ENCODE measurements around the gene TOR1A. TPM values are rescaled to one million over a fixed set of nuclear protein-coding genes. Genes with fewer than 3 reads are reported as not detected.

Gene TOR1A
- total and polyA plus RNA-seq, 2 experiments from 2014 or later: 73.6 to 101 TPM

GRCh38 chr9:129832982-129833381 lies 9.0 kb upstream of the TOR1A start:
- peaks cover 45% of the 10 kb centered on the region for H3K79me2 ChIP-seq (ENCODE audit: insufficient read depth)
- H3K27me3 ChIP-seq (replicated peaks; ENCODE audit: insufficient read depth): no peaks in the 10 kb centered on the region
- TF ChIP-seq EZH2phosphoT487 (IDR thresholded peaks at IDR 0.05; ENCODE audit: insufficient read depth, low read depth) (no peak), EZH2 (IDR thresholded peaks at IDR 0.05; ENCODE audit: insufficient read depth, poor library complexity, severe bottlenecking) (no peak)
- no peaks in the 10 kb centered on the region for H3K9me2 ChIP-seq (ENCODE audit: insufficient read depth)
- H3K9me3 ChIP-seq (ENCODE audit: low read depth): no peaks in the 10 kb centered on the region
- in situ Hi-C loops (cut with MboI): no loop called here
- no peak overlapping the region for H3K27ac ChIP-seq
- peak; percentile 42 for DNase-seq
- no peak overlapping the region for H2AFZ ChIP-seq
- 88 to 91% methylated on average over 1 of the region's 1 CpG for WGBS, 2 experiments (ENCODE audit: low coverage in 1 of 2, low lambda C conversion rate in 2 of 2, missing lambda C conversion rate in 2 of 2)
- no peak overlapping the region for H3K4me2 ChIP-seq (ENCODE audit: unreplicated experiment)
- peaks cover 24% of the 10 kb centered on the region; the same call in 1 of the 2 replicates for H3K36me3 ChIP-seq (ENCODE audit: low read depth)
- H3F3A ChIP-seq (ENCODE audit: insufficient read depth): peaks cover 18% of the 10 kb centered on the region; the same call in 1 of the 2 replicates
- H4K20me1 ChIP-seq (ENCODE audit: insufficient read depth): no peaks in the 10 kb centered on the region
- no peak overlapping the region for H3K9ac ChIP-seq
- H3K4me3 ChIP-seq: no peak overlapping the region
- peaks cover 22% of the 10 kb centered on the region for H3K4me1 ChIP-seq (ENCODE audit: insufficient read depth)

- H3K27me3 ChIP-seq (replicated peaks; ENCODE audit: insufficient read depth): no peaks in the 10 kb centered on the region
- H3K4me2 ChIP-seq (ENCODE audit: unreplicated experiment): no peak overlapping the region
- DNase-seq: no peak
- H3K4me3 ChIP-seq: no peak overlapping the region
- in situ Hi-C loops (cut with MboI): no loop called here
- H3K9me2 ChIP-seq (ENCODE audit: insufficient read depth): no peaks in the 10 kb centered on the region
- no peak overlapping the region for H3K9ac ChIP-seq
- H2AFZ ChIP-seq: no peak overlapping the region
- H3K9me3 ChIP-seq (ENCODE audit: low read depth): no peaks in the 10 kb centered on the region
- peaks cover 31% of the 10 kb centered on the region; the same call in 1 of the 2 replicates for H3K36me3 ChIP-seq (ENCODE audit: low read depth)
- no peak overlapping the region for H3K27ac ChIP-seq
- no peaks in the 10 kb centered on the region for H4K20me1 ChIP-seq (ENCODE audit: insufficient read depth)
- TF ChIP-seq EZH2 (IDR thresholded peaks at IDR 0.05; ENCODE audit: insufficient read depth, poor library complexity, severe bottlenecking) (no peak), EZH2phosphoT487 (IDR thresholded peaks at IDR 0.05; ENCODE audit: insufficient read depth, low read depth) (no peak)
- H3K4me1 ChIP-seq (ENCODE audit: insufficient read depth): peaks cover 9% of the 10 kb centered on the region
- WGBS, 2 experiments (ENCODE audit: low coverage in 1 of 2, low lambda C conversion rate in 2 of 2, missing lambda C conversion rate in 2 of 2): 97% methylated on average over 10 of the region's 10 CpGs
- peaks cover 12% of the 10 kb centered on the region for H3K79me2 ChIP-seq (ENCODE audit: insufficient read depth)
- H3F3A ChIP-seq (ENCODE audit: insufficient read depth): peaks cover 12% of the 10 kb centered on the region; the same call in 1 of the 2 replicates
Observed at GRCh38 chr9:129828969-129829368, 5.0 kb upstream of the TOR1A start.

- no peak overlapping the region for H2AFZ ChIP-seq
- no peaks in the 10 kb centered on the region for H3K27me3 ChIP-seq (replicated peaks; ENCODE audit: insufficient read depth)
- no peaks in the 10 kb centered on the region for H3K4me1 ChIP-seq (ENCODE audit: insufficient read depth)
- H3K27ac ChIP-seq: no peak overlapping the region
- 93 to 95% methylated on average over 9 of the region's 9 CpGs for WGBS, 2 experiments (ENCODE audit: low coverage in 1 of 2, low lambda C conversion rate in 2 of 2, missing lambda C conversion rate in 2 of 2)
- peaks cover 31% of the 10 kb centered on the region; the same call in 1 of the 2 replicates for H3K36me3 ChIP-seq (ENCODE audit: low read depth)
- no peaks in the 10 kb centered on the region for H4K20me1 ChIP-seq (ENCODE audit: insufficient read depth)
- H3K79me2 ChIP-seq (ENCODE audit: insufficient read depth): peaks cover 5% of the 10 kb centered on the region
- H3K9me3 ChIP-seq (ENCODE audit: low read depth): no peaks in the 10 kb centered on the region
- in situ Hi-C loops (cut with MboI): no loop called here
- DNase-seq: no peak
- peaks cover 10% of the 10 kb centered on the region; the same call in 1 of the 2 replicates for H3F3A ChIP-seq (ENCODE audit: insufficient read depth)
- no peak overlapping the region for H3K9ac ChIP-seq
- no peaks in the 10 kb centered on the region for H3K9me2 ChIP-seq (ENCODE audit: insufficient read depth)
- H3K4me3 ChIP-seq: no peak overlapping the region
- H3K4me2 ChIP-seq (ENCODE audit: unreplicated experiment): no peak overlapping the region
- TF ChIP-seq EZH2phosphoT487 (IDR thresholded peaks at IDR 0.05; ENCODE audit: insufficient read depth, low read depth): no peak
- TF ChIP-seq EZH2 (IDR thresholded peaks at IDR 0.05; ENCODE audit: insufficient read depth, poor library complexity, severe bottlenecking): no peak
Observed at GRCh38 chr9:129828051-129828450, 4.1 kb upstream of the TOR1A start.

GRCh38 chr9:129826759-129827158 lies 2.8 kb upstream of the TOR1A start:
- no peak overlapping the region for H3K9ac ChIP-seq
- no peaks in the 10 kb centered on the region for H4K20me1 ChIP-seq (ENCODE audit: insufficient read depth)
- no peak overlapping the region for H3K4me3 ChIP-seq
- no peak for DNase-seq
- no peak overlapping the region for H3K27ac ChIP-seq
- in situ Hi-C loops (cut with MboI): no loop called here
- TF ChIP-seq EZH2phosphoT487 (IDR thresholded peaks at IDR 0.05; ENCODE audit: insufficient read depth, low read depth) (no peak), EZH2 (IDR thresholded peaks at IDR 0.05; ENCODE audit: insufficient read depth, poor library complexity, severe bottlenecking) (no peak)
- H3K27me3 ChIP-seq (replicated peaks; ENCODE audit: insufficient read depth): no peaks in the 10 kb centered on the region
- WGBS, 2 experiments (ENCODE audit: low coverage in 1 of 2, low lambda C conversion rate in 2 of 2, missing lambda C conversion rate in 2 of 2): 97 to 100% methylated on average over 1 of the region's 1 CpG
- H3F3A ChIP-seq (ENCODE audit: insufficient read depth): peaks cover 10% of the 10 kb centered on the region; the same call in 1 of the 2 replicates
- no peak overlapping the region for H2AFZ ChIP-seq
- no peaks in the 10 kb centered on the region for H3K4me1 ChIP-seq (ENCODE audit: insufficient read depth)
- H3K79me2 ChIP-seq (ENCODE audit: insufficient read depth): peaks cover 15% of the 10 kb centered on the region
- no peaks in the 10 kb centered on the region for H3K9me2 ChIP-seq (ENCODE audit: insufficient read depth)
- no peaks in the 10 kb centered on the region for H3K9me3 ChIP-seq (ENCODE audit: low read depth)
- no peak overlapping the region for H3K4me2 ChIP-seq (ENCODE audit: unreplicated experiment)
- peaks cover 23% of the 10 kb centered on the region; the same call in 1 of the 2 replicates for H3K36me3 ChIP-seq (ENCODE audit: low read depth)
